Limb (tissue), 2 donors: ENCODE measurements around the gene AKNA.

ENCODE experiments used
- DNase-seq, 2 donors: peaks; one replicate each; pipeline ENCODE4 v3.0.0-alpha.2; 2016; ENCODE audit errors: extremely low spot score in 2 of 2

AKNA gene

GRCh38 chr9:114288193-114289091 is 99.3 kb downstream of the AKNA start:
- peak in 1 of 2 donors; percentile 43 for DNase-seq

GRCh38 chr9:114287763-114288192 is 100.0 kb downstream of the AKNA start:
- DNase-seq, result no peak

GRCh38 chr9:114287001-114287762 is 100.6 kb downstream of the AKNA start:
- DNase-seq, result peak in 1 of 2 donors; percentile 56

- DNase-seq, result peak in 1 of 2 donors; percentile 14
Measured at GRCh38 chr9:114286146-114286679, 101.6 kb downstream of the AKNA start.

GRCh38 chr9:114285166-114285867 is 102.5 kb downstream of the AKNA start:
- peak; percentile 51 to 72 for DNase-seq

GRCh38 chr9:114284316-114285060 is 103.3 kb downstream of the AKNA start:
- peak in 1 of 2 donors; percentile 28 for DNase-seq
